Mesothelial cell of epicardium (in vitro differentiated cells): ENCODE measurements around the gene SEMA3A. TPM values are rescaled to one million over a fixed set of nuclear protein-coding genes. Genes with fewer than 3 reads are reported as not detected.
"Not testable (repeated sequence)": the region's sequence is repeated elsewhere in the genome, so short reads cannot be mapped to it uniquely, and the experiment has no call there.

Source experiments
- DNase-seq, 2 experiments: peaks; one replicate each; pipeline ENCODE4 v3.0.0; 2021; ENCODE audit warnings: low spot score in 2 of 2; ENCODE audit not compliant: unreplicated experiment in 2 of 2
- H3K27ac Mint-ChIP-seq: 2 replicates; pipeline ENCODE4 v1.8.0; 2021; ENCODE audit warnings: mixed read lengths
- H3K27me3 Mint-ChIP-seq: 2 replicates; pipeline ENCODE4 v1.8.0; 2021; ENCODE audit warnings: low read depth, mixed read lengths
- H3K36me3 Mint-ChIP-seq: 2 replicates; pipeline ENCODE4 v1.8.0; 2021; ENCODE audit warnings: mixed read lengths
- H3K4me1 Mint-ChIP-seq: 2 replicates; pipeline ENCODE4 v1.8.0; 2021; ENCODE audit warnings: mixed read lengths
- H3K4me3 Mint-ChIP-seq: 2 replicates; pipeline ENCODE4 v1.8.0; 2021; ENCODE audit warnings: mild to moderate bottlenecking, moderate library complexity, mixed read lengths
- H3K9me3 Mint-ChIP-seq: 2 replicates; pipeline ENCODE4 v1.8.0; 2021; ENCODE audit warnings: mixed read lengths
- total RNA-seq: library from RNA; stranded (reverse); gene quantifications from 3 replicates; pipeline ENCODE4 v1.2.1, GENCODE V29; 2021
- TF ChIP-seq, protein P1 (sequence below): fragments of 200-600 bp; sonication (generic); IDR thresholded peaks from one replicate; pipeline ENCODE4 v1.5.0; 2021; ENCODE audit warnings: antibody characterized with exemption; ENCODE audit not compliant: unreplicated experiment

Gene SEMA3A
- total RNA-seq, 1 donor from 2014 or later, result 44.4 TPM

DNA sequence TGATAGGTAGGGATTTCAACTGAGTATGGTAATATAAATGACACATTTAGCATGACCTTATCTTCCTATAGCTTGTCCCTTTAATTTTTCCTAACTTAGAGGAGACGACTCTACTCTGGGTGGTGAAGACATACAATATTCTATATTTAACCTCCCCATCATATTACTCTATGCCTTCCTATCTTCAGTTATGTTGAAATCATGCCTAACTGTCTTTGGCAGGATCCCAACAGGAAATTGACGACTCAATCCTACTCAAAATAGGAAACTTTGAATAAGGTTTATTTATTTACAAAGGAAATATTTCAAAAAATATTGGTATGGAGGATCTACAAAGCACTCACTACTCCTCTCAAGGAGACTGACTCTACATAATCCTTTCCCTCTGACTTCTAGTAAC is 24.1 kb upstream of the SEMA3A start:
- H3K27me3 Mint-ChIP-seq, result no peaks in the 10 kb centered on the region
- no peak for DNase-seq
- H3K4me3 Mint-ChIP-seq, result no peak overlapping the region
- peaks cover 13% of the 10 kb centered on the region for H3K4me1 Mint-ChIP-seq
- no peak overlapping the region for H3K27ac Mint-ChIP-seq
- peaks cover 12% of the 10 kb centered on the region for H3K36me3 Mint-ChIP-seq
- peaks cover 21% of the 10 kb centered on the region for H3K9me3 Mint-ChIP-seq
- TF ChIP-seq, protein P1, sequence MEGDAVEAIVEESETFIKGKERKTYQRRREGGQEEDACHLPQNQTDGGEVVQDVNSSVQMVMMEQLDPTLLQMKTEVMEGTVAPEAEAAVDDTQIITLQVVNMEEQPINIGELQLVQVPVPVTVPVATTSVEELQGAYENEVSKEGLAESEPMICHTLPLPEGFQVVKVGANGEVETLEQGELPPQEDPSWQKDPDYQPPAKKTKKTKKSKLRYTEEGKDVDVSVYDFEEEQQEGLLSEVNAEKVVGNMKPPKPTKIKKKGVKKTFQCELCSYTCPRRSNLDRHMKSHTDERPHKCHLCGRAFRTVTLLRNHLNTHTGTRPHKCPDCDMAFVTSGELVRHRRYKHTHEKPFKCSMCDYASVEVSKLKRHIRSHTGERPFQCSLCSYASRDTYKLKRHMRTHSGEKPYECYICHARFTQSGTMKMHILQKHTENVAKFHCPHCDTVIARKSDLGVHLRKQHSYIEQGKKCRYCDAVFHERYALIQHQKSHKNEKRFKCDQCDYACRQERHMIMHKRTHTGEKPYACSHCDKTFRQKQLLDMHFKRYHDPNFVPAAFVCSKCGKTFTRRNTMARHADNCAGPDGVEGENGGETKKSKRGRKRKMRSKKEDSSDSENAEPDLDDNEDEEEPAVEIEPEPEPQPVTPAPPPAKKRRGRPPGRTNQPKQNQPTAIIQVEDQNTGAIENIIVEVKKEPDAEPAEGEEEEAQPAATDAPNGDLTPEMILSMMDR, result no peak

DNA sequence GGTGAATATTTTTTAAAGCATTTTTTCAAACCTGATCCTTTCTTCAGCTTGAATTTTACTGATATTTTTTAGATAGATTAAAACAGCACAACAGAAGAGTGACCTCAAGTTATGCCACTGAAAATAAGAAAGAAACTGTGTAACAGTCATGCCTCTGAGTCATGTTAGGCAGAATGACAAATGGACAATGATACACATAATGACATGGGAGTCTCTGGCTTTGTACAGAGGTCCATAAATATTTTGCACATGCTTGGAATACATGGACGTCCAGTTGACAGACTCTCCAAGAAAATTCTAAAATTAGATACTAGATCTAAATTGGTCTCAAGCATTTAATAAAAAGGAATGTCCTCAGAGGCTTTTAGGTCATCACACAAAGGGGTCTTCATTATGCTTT is 21.9 kb upstream of the SEMA3A start:
- Mint-ChIP-seq H3K27ac (no peak overlapping the region), H3K27me3 (no peaks in the 10 kb centered on the region), H3K9me3 (peaks cover 24% of the 10 kb centered on the region), H3K4me3 (no peak overlapping the region), H3K4me1 (peaks cover 8% of the 10 kb centered on the region), H3K36me3 (peaks cover 12% of the 10 kb centered on the region)
- TF ChIP-seq, protein P1, result no peak
- DNase-seq, result no peak

DNA sequence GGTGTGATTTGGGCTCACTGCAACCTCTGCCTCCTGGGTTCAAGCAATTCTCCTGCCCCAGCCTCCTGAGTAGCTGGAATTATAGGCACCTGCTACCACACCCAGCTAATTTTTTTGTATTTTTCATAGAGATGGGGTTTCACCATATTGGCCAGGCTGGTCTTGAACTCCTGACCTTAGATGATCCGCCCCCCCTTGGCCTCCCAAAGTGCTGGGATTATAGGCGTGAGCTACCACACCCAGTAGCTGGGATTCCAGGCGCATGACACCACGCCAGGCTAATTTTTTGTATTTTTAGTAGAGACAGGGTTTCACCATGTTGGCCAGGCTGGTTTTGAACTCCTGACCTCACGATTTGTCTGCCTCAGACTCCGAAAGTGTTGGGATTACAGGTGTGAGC is 20.2 kb upstream of the SEMA3A start:
- not testable (repeated sequence) for H3K27me3 Mint-ChIP-seq, H3K4me1 Mint-ChIP-seq, H3K4me3 Mint-ChIP-seq, H3K27ac Mint-ChIP-seq, H3K36me3 Mint-ChIP-seq, DNase-seq, H3K9me3 Mint-ChIP-seq

DNA sequence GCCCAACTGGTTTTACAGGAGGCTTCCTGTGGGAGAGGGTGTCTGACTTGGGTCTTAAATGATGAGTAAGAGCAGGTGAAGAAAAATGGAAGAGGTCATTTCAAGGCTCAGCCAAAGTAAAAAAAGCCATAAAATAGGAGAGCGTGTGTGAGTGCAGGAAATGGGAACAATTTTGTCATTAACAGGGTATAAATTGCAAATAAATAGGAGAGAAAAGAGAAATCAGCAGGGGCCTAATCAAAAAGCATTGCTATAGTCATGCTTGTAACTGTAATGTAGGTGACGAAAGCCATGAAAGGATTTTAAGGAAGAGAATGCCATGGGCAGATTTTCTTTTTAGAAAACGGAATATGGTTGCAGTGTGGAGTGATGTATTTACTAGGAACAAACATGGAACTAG is 15.7 kb upstream of the SEMA3A start:
- Mint-ChIP-seq H3K27me3 (no peaks in the 10 kb centered on the region), H3K4me1 (no peaks in the 10 kb centered on the region), H3K36me3 (no peaks in the 10 kb centered on the region), H3K27ac (no peak overlapping the region), H3K9me3 (peaks cover 4% of the 10 kb centered on the region), H3K4me3 (no peak overlapping the region)
- DNase-seq, result no peak
- TF ChIP-seq, protein P1, result no peak

DNA sequence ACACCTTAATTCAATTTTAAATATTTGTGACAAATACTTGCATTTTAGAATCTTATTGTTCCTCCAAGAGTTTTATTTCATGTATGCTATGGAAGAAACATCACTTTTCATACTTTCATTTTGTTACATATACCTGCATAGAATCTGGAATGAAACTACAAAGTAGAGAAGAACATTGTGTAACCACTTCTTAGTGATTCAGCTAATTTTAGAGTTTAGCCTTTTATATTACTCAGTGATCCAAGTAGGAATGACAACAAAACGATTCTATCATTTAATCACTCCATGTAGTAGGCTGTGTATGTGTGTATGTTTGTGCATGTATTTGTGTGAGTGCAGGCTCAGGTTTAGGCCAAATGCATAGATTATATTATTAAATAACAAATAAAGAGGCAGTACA is 14.4 kb upstream of the SEMA3A start:
- Mint-ChIP-seq H3K4me1 (no peaks in the 10 kb centered on the region), H3K27ac (no peak overlapping the region), H3K27me3 (no peaks in the 10 kb centered on the region), H3K4me3 (no peak overlapping the region), H3K9me3 (peaks cover 3% of the 10 kb centered on the region), H3K36me3 (no peaks in the 10 kb centered on the region)
- TF ChIP-seq, protein P1, result no peak
- DNase-seq, result no peak

DNA sequence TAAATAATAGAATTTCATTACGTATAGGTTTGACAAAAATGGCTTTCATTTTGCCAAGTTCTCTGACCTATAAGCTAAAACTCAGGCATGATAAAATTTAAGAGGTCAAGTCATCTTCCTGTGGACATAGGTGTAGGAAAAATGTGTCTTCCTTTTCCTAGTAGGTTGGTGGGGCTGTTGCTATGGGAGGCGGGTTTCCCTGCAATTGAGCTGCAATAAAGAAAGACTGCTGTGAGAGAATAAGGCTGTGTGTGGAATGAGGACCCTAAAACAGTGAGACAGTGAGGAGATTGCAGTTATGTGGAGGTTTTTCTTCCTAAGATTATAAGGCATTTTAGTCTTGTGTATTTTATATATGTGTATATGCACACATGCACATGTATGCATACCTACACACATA is 13.0 kb upstream of the SEMA3A start:
- H3K27me3 Mint-ChIP-seq, result no peaks in the 10 kb centered on the region
- H3K4me1 Mint-ChIP-seq, result no peaks in the 10 kb centered on the region
- H3K9me3 Mint-ChIP-seq, result peaks cover 3% of the 10 kb centered on the region
- H3K36me3 Mint-ChIP-seq, result no peaks in the 10 kb centered on the region
- H3K27ac Mint-ChIP-seq, result no peak overlapping the region
- TF ChIP-seq, protein P1, result no peak
- no peak for DNase-seq
- H3K4me3 Mint-ChIP-seq, result no peak overlapping the region
